Gastroesophageal sphincter (tissue), 3 donors: ENCODE measurements around the gene EIPR1.

ENCODE experiments used
- EP300 ChIP-seq: sonication (generic); formaldehyde crosslinking; IDR thresholded peaks from one replicate; pipeline ENCODE4 v1.6.1; 2017; ENCODE audit warnings: antibody characterized with exemption, mild to moderate bottlenecking
- POLR2A ChIP-seq, 2 donors: fragments of 450-650 bp; IDR thresholded peaks; one replicate each; pipeline ENCODE4 v1.6.1; 2017; ENCODE audit warnings: antibody characterized with exemption in 2 of 2, mild to moderate bottlenecking in 2 of 2, moderate library complexity in 1 of 2
- POLR2AphosphoS5 ChIP-seq: sonication (generic); formaldehyde crosslinking; IDR thresholded peaks from one replicate; pipeline ENCODE4 v1.6.1; 2017; ENCODE audit warnings: antibody characterized with exemption
- TF ChIP-seq, protein P1 (sequence below), 4 experiments: fragments of 200-600 bp in 2 of 4; fragments of 450-650 bp in 2 of 4; sonication (generic) in 1 of 4; IDR thresholded peaks; one replicate each; pipeline ENCODE4 v1.5.1; 2017 to 2019; ENCODE audit warnings: antibody characterized with exemption in 4 of 4, mild to moderate bottlenecking in 2 of 4, moderate library complexity in 2 of 4

DNA sequence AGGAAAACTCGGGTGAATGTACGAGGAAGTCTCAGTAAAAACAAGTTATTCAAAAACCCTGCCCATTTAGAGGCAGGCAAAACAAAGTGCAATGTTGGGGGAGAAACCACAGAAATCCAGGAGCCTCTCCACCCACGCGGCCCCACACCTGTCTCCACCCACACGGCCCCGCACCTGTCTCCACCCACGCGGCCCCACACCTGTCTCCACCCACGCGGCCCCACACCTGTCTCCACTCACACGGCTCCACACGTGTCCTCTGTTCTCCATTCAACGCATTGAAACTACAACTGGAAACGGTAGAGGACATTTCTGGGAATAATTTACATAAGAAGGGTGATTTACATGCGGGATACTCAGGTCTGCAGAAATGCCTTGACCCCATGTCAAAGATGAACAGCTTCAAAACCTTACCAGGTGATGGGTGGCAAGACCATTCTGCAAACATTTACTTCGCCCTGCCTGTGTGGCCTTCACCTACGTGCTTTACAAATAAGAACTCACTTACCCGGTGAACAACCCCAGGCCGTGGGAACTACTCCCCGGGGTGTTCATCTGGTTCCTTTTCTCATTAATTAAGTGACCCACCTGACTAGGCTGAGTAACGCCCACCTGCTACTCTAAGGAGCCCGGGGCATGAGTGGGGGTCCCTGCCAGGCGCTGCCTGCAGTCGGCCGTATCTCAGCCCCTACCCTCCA, 100.4 kb downstream of the EIPR1 start:
- TF ChIP-seq, protein P1, sequence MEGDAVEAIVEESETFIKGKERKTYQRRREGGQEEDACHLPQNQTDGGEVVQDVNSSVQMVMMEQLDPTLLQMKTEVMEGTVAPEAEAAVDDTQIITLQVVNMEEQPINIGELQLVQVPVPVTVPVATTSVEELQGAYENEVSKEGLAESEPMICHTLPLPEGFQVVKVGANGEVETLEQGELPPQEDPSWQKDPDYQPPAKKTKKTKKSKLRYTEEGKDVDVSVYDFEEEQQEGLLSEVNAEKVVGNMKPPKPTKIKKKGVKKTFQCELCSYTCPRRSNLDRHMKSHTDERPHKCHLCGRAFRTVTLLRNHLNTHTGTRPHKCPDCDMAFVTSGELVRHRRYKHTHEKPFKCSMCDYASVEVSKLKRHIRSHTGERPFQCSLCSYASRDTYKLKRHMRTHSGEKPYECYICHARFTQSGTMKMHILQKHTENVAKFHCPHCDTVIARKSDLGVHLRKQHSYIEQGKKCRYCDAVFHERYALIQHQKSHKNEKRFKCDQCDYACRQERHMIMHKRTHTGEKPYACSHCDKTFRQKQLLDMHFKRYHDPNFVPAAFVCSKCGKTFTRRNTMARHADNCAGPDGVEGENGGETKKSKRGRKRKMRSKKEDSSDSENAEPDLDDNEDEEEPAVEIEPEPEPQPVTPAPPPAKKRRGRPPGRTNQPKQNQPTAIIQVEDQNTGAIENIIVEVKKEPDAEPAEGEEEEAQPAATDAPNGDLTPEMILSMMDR (IDR thresholded peaks at IDR 0.05) = no peak
- TF ChIP-seq POLR2A (IDR thresholded peaks at IDR 0.05) (no peak), POLR2AphosphoS5 (no peak), EP300 (no peak)
